NCI-H1105 treated with DMSO at 0.1 percent for 48 hours (cell line): ENCODE data around the gene PTGIS.
"Not testable (repeated sequence)": the region's sequence is repeated elsewhere in the genome, so short reads cannot be mapped to it uniquely, and the experiment has no call there.

Experiments used
- DNase-seq: peaks from one replicate; lab custom pipeline; 2025; lab: John Stamatoyannopoulos, UW

PTGIS gene

DNA sequence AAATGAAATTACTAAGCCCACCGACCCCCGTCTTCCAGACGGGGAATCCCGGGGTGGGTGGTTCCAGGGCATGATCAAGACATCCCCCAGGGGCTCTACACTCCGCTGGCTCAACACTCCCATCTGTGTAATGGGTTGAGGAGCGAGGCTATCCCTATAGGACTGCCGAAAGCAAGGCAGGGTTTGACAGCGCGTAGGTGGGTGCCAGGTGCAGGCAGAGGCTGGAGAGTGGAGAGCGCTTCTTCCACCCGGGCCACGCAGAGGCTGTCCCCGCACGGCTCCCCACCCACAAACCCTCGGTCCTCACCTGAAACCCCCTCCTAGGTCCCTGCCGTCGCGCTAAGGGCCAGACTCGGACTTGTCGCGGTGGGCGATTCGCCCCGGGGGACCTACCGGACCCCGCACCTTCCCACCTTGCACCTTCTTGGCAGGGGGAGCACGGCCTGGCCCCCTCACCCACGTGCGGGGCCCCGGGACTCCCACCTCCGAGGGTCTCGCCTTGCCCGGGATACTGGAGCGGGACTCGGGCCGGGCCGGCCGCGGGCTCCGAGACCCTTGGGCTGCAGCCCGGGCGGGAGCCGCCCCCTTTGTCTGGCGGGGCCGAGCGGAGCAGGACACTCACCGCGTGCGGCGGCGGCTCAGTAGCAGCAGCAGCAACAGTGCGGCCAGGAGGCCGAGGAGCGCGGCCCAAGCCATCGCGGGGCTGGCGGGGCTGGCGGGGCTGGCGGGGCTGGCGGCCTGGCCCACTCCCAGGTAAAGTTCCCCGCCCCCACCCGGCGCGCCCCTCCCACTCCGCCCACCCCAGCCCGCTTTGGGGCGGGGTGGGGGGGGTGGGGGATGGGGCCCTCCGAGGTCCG lies at the start of gene PTGIS:
Gene PTGIS, minus strand, starts transcription at position 717 of the 857 bp plus-strand sequence. Its CDS starts 21 bp downstream, at position 696.
- peak; percentile 3 for DNase-seq

DNA sequence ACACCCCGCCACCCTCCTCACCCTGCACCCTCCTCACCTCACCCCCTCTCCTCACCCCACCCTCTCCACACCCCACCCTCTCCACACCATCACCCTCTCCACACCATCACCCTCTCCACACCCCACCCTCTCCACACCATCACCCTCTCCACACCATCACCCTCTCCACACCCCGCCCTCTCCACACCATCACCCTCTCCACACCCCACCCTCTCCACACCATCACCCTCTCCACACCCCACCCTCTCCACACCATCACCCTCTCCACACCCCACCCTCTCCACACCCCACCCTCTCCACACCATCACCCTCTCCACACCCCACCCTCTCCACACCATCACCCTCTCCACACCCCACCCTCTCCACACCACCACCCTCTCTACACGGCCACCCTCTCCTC lies 49.5 kb upstream of the PTGIS start:
- not testable (repeated sequence) for DNase-seq

GRCh38 chr20:49616154-49617007 lies 48.4 kb upstream of the PTGIS start:
- no peak for DNase-seq

DNA sequence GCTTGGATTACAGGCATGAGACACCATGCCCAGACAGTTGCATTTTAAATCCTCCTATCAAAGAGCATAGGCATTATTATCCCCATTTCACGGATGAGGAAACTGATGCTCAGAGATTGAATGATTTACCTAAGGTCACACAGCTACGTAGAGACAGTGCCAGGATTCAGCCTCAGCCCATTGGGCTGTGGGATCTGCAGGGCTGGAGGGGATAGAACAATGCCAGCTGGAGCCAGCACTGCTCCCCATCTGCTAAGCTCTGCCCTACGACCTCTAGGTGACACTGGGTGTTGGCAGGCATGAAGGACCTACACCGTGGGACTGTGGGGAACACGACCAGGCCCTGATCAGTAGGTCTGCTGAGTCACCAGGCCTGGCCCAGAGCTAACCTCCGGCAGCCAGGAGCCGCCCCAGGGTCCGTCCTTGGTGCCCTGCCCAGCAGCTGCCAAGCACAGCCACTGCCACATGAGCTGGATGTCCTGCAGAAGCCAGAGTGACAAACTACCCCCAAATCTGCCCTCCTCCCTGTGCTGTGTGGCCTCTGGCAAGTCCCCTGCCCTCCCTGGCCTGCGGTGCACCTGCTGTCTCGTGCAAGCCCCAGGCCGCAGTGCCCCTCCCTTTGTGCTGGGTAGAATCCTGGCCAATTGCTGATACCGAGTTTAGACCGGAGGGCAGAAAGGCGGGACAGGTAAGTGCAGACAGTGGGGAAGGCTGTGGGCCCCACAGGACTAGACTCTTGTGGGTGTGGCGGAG lies 47.6 kb upstream of the PTGIS start:
- DNase-seq = no peak

DNA sequence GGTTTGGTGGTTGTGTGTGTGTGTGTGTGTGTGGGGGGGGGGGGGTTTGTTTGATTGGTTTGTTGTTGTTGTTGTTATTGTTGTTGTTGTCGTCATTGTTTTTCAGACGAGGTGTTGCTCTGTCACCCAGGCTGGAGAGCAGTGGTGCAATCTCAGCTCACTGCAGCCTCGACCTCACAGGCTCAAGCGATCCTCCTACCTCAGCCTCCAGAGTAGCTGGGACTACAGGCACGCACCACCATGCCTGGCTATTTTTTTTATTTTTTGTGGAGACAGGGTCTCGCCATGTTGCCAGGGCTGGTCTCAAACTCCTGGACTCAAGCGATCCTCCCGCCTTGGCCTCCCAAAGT lies 47.1 kb upstream of the PTGIS start:
- DNase-seq = not testable (repeated sequence)

DNA sequence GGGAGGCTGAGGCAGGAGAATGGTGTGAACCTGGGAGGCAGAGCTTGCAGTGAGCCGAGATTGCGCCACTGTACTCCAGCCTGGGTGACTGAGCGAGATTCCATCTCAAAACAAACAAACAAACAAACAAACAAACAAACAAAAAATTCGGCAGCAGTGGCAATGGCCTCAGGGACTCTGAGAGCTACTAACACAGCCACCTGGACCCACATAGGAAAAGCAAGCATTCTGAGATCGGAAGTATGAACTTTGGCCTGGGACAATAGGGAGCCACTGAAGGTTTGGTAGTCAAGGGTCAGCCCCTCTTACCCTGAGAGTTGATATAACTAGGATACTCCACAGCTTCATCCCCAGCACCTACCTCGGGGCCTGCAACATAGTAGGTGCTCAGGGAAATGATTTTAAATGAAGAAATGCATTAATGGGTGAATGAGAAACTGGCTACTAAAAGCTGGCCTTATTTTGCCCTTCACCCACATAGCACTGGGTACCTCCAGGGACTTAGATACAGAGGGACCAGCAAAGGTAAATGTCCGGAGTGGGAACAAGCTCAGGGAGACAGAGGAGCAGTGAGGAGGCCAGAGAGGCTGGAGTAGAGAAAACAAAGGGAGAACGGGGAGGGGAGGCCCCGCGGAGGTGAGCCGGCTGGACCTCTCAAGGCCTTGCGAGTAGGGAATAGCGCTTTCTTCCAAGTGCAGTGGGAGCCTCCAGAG lies 46.6 kb upstream of the PTGIS start:
- no peak for DNase-seq

DNA sequence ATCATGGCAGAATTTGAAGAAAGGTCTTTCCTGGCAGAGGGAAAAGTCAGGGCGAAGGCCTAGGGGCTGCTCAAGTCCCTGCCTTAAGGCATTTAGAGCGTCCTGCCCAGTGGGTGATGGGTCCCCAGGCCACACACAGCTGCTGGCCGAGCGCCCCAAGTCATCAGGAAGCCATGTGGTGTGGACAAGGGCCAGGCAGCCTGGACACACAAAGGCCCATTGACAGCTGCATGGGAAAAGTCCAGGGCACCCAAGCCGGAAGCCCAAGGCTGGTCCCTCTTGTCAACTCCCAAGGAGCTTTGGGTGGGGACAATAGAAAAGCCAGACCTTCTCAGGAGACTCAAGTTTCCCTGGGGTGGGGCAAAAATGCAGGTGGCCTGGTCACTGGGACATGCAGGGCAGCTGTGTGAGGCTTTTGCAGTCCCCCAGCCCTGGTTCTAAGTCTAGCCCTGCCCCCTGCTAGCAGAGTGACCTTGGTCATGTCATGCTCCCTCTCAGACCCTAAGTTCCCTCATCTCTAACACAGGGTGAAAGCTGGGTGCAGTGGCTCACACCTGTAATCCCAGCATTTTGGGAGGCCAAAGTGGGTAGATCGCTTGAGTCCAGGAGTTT lies 44.3 kb upstream of the PTGIS start:
- DNase-seq = no peak

- not testable (repeated sequence) for DNase-seq
Observed at GRCh38 chr20:49611539-49612126, 43.7 kb upstream of the PTGIS start.

DNA sequence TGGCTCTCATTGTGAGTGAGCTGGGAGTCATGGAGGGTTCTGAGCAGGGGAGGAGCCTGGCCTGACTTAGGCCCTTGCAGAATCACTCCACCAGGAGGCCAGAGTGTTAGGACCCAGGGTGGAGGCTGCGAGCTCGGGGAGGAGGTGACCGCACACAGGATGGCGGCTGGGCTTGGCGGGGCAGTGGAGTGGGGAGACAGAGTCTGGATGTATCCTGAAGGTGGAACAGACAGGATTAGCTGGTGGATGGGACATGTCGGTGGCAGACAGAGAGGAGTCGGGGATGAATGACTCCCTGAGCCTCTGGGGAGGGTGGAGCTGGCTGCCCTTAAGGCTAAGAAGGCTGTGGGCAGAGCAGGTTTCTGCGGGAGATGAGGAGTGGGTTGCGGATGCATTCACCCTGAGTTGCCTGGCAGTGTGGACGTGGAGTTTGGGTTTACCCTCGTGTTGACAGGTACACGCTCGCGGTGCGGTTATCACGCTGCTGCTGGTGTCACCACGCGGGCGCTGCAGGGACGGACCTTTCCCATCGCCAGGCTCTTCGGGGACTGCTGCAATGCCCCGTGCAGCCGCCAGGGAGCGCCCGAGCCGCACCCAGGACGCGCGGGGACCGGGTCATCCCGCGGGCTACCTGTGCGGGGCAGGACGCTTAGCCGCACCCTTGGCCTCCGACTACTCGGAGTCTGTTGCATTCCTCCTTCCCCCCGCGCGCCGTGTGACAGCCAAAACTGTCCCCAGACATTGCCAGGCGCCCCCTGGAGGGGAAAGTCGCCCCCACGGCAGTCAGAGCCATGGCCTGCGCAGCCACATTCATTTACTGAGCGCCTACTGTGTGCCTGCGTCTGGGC lies 43.0 kb upstream of the PTGIS start:
- DNase-seq = peak; percentile 55

DNA sequence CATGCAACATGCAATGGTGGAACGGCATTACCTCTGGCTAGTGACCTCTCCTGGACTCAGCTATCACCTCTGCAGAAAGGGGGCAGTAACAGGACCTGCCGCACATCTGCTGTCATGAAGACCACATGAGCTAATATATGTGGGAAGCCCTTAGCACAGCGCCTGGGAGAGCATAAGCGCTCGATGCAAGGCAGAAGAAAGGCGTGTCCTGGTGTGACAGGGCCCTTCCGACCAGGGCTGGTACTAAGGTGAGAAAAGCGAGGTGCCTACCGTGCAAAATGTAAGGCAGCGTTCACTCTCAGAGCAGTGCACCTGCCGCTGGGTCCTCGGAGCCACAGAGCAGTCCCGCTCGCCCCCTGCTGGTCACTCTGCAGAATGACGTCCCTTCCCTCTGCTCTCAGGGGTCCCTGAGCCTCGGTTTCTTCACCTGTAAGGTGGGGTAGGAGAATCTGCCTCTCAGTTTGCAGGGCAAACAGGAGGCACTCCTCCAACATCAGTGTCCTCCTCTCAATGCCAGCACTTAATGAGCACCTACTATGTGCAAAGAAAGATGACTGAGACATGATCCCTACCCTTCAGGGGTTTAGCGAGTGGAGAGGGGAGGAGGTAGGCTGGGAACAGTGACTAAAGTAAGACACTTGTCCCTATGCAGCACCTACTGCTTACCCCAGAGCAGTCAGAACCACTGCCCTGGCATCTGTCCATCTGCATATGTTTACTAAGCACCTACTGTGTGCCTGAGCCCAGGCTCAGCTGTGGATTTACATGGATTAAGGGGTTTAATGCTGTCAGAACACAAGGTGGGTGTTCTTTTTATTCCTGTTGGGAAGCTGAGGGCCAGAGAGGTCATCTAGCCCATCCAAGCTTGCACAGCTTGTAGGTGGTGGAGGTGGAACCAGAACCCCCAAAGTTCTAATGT lies 41.1 kb upstream of the PTGIS start:
- DNase-seq = peak; percentile 80

DNA sequence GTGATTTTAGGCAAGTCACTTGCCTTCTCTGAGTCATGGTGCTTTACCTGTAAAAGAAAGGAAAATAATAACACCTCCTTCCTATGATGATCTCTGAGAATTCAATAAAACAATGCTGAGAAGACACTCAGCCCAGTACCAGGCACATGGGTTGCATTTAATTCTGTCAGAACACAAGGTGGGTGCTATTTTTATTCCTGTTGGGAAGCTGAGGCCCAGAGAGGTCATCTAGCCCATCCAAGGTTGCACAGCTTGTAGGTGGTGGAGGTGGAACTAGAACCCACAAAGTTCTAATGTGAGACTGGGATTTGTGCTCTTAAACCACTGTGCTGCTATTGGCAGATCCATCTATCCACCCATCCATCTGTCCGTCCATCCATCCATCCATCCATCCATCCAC lies 39.6 kb upstream of the PTGIS start:
- DNase-seq = no peak

- DNase-seq = no peak
Observed at GRCh38 chr20:49603209-49603627, 35.3 kb upstream of the PTGIS start.

DNA sequence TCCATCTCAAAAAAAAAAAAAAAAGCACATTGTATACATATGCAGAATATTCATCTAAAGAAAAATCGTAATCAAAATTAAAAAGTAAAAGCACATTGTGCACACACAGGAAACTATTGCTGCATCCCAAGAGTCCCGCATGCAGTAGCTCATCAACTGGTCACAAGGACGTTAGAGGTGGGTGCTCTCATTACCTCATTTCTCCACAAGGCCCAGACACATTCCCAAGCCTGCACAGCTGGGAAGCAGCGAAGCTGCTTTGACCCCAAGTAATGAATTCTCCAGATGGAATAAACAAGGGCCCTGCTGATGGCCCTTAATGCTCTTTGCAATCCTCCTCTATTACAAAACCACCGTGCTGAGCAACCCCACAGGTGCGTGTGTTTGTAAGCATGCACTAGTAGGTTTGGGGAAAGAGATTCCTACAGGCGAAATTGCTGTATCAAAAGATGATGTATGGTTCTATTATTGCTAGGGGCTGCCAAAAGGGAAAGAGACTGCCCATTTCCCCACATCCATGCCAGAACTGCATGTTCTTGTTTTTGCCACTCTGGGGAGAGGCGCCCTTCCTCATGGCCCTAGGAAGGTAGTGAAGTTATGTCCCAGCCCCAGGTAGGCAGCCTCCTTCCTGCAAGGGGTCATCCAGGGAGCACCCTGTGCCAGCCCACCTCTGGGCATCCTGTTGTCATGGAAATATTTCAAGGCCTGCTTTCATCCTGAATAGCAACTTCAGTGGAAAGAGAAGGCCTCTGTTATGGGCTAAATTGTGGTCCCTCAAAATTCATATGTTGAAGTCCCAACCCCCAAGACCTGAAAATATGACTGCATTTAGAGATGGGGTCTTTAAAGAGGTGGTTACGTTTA lies 34.6 kb upstream of the PTGIS start:
- DNase-seq = no peak

- DNase-seq = no peak
Observed at GRCh38 chr20:49601153-49601924, 33.4 kb upstream of the PTGIS start.

DNA sequence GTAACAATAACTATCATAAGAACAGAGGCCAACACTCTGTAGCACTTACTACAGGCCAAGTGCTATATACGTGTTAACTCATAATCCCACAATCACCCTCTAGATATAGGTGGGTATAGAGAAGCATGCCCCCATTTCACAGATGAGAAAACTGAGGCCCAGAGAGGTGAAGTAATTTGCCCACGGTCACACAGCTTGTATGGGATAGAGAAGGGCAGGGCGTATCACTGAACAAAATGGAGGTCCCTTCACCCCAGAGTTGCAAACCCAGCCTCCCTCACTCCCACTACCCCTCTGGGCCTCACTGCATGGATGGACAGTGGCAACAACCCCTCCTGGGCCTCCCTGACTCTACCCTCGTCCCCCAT lies 31.8 kb upstream of the PTGIS start:
- no peak for DNase-seq

- no peak for DNase-seq
Observed at GRCh38 chr20:49597825-49598395, 30.0 kb upstream of the PTGIS start.
